ENCODE results near the gene MACROD2.
"Not testable (repeated sequence)": the region's sequence is repeated elsewhere in the genome, so short reads cannot be mapped to it uniquely, and the experiment has no call there.

Gene MACROD2

DNA sequence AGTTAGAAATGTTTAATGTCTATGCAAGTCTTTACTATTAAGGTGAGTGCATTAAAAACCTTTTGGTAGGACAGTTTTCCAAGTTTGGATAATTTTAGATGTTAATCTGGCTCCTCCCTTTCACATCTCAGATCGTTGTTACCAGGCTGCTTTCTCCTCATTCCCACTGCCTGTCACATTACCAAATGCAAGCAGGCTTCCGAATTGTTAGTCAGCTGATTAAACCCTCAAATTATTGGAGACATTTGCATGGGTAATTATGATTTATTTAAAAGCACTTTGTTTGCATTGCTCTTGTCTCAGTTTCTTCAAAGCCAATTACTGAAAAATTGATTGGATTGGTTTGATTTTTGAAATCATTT, 1761.4 kb downstream of the MACROD2 start:
- DNase-seq: no peak

DNA sequence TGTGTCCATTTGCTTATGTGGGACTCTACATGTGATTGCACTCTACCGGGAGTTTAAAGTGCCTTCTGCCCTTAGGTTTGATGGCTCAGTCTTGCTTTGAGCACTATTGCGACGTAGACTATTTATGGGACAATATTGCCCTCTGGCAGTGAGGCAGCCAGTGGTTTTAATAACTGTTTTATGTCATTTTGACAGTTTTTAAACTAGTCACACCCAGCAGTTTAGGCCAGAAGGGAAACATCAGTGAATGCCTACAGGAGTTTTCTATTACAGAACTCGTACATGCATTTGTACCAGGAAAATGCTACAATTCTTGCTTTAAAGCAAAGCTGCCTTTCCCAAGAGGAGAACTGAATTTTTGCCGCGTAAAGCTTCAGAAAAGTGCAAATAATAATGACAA, 1764.3 kb downstream of the MACROD2 start:
- no peak for DNase-seq

DNA sequence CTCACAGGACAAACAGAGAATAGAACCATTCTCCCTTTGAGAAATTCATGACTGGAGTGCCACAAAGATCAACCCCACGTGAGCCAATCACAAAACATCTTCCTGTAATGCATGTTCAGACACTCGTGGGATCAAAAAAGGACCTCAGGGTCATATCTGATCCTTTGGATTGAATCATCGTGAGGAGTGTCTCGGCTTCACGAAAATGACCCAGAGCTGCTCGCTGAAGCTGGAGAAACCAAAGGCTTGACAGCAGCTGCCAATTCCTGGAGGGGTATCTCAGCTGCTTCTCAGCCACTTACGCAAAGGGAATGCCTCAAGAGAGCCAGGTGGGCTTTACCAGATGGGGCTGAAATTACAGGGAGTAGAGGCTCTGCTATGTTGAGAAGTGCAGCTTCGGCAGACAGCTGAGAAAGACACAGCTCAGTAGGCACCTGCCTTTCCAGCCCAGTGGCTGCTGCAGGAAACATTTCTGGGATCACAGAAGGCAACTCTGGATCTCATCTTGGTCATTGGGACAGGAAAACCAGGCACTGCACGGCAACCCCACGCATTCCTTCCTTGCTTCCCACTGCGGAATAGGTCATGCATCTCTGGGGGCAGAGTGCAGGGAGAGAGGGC, 1764.8 kb downstream of the MACROD2 start:
- no peak for DNase-seq

DNA sequence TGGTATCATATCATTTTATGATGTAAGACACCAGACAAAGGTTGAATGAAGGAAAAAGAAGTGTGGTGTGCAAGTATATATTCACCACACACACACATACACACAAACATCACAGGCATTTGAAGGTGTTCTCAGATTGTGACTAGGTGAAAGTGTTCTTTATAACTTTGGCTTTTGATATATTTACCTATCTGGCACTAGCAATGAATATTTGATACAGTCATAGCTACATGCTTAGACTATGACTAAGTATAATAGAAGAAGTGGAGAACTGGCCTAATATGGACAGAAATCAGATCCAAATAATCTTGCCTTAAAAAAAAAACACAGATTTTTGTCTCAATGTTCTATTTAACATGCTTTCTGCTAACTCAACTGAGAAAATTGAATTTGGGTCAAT, 1768.0 kb downstream of the MACROD2 start:
- DNase-seq: no peak

DNA sequence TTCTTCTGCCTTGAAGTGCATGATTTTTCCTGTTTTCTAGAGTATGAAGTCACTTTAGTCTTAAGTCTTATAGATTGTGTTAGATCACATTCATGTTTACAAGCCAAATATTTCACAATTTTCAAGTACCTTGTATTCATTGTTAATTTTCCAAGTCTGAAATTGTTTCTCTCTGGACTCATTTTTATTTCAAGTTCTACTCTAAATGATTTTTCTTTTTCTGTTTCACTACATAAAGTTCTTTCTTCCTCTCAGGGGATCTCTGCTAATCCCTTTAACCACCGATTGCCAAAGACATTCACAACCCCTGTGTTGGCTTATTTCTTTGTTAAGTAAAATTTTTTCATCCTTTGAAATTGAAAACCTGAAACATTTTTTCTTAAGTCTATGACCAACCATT, 1772.3 kb downstream of the MACROD2 start:
- DNase-seq: no peak

DNA sequence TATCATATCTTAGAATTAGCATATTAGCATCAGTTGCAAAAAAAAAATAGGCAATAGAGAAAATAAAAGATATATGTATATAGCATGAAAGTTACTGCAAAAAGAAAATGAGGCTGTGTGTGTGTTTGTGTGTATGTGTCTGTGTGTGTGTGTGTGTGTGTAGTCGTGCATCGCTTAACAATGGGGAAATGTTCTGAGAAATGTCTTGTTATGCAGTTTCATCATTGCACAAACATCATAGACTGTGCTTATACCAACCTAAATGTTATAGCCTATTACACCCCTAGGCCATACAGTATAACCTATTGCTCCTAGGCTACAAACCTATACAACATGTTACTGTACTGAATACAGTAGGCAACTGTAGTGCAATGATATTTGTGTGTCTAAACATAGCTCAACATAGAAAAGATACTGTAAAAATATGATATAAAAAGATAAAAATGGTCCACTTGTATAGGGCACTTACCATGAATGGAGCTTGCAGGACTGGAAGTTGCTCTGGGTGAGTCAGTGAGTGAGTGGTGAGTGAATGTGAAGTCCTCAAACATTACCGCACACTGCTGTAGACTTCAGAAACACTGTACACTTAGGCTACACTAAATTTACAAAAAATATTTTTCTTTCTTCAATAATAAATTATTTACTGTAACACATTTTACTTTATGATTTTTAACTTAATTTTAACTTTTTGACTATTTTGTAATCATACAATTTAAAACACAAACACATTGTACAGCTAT, 1772.9 kb downstream of the MACROD2 start:
- DNase-seq: no peak

DNA sequence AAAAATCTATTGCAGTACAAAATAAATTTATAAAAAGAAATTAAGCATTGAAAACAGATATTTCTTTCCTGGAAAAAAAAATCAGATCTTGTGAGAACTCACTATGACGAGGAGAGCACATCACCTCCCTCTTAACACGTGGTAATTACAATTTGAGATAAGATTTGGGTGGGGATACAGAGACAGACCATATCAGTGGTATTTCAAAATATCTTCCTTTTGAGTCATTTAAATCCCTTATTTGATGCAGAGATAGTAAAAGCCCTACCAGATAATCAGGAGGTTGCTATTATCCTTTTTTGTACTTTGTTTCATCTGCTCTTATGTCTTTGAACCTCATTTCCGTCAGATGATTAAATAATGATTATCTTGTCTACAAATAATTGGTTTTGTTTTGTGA, 1777.5 kb downstream of the MACROD2 start:
- DNase-seq: no peak

DNA sequence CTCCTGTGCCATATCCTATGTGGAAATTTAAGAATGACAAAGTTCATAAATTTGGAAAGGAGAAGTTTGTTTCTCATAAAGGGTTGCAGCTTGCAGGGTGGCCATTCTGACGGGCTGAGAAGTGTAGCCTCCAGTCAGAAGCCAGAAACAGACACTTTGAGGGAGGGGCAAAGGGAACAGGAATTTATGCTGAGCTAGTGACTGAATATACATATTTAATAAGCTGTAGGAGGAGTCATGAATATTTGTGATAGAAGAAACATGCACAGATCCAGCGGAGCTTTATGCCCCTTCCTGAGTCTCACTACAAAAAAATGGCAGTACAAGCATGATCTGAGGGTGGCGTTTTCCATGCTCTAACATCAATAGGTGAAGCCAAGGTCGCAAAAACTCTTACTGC, 1779.6 kb downstream of the MACROD2 start:
- no peak for DNase-seq

DNA sequence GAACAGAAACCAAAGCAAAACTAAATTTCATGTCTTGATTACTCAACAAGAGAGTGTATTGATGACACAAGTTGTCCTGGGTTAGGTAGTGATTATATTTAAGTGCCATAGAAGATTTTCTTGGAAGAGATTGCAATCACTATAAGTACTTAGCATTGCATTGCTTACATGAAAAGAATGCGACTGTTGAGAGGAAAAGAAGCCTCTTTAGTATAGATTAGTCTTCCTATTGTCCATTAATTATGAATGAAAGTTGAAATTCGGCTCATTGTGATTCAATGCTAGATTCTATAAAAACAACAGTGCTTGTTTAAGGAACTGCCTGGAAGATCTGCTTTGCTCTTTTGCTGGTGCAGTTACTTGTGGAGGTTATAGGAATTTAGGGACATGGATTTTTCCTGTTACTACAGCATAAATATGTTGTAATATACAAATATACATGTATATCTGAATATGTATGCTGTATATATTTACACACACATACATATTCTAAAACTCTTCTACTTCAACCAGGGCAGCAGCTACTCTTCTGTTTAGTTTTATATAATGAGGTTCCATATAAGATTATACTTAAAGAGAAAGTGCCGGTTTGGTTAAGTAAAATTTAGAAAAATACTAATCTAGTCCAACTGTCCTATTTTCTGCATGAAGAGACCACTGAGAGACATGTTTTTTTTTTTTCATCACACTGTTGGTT, 1781.6 kb downstream of the MACROD2 start:
- no peak for DNase-seq

DNA sequence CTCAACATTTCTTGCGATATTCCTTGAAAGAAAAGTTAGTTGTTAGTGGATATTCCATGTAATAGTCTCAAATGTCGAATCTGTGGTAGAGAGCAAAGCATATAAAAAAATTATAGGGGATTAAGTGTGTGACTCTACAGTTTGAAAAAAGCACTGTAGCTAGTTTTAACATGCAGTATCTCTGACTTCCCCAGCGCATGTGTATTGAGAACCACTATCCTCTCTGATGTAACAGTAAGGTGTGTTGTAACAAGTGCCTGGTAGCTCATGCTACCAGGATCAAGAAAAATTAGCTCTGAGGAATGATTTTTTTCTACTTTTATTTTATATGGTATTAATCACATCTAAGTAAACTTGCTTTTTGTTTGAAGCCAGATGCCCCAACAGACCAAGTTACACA, 1788.7 kb downstream of the MACROD2 start:
- no peak for DNase-seq

DNA sequence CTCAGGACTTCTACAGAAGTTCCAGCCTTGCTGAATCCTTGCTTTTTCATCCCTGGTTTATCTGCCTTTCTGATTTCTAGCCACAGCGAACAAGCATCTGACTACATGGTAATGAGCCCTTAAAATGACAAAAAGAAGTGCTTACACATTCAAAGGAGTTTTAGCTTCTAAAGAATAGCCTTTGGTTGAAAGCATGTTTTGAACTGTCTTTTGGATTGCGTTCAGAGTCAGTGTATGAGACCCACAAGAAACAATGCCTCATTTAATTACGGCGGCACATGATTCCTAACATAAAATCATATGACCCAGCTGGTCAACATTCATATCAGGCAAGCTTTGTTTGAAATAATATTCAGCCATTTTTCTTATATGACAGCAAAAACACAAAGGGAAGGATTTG, 1793.8 kb downstream of the MACROD2 start:
- DNase-seq: no peak

DNA sequence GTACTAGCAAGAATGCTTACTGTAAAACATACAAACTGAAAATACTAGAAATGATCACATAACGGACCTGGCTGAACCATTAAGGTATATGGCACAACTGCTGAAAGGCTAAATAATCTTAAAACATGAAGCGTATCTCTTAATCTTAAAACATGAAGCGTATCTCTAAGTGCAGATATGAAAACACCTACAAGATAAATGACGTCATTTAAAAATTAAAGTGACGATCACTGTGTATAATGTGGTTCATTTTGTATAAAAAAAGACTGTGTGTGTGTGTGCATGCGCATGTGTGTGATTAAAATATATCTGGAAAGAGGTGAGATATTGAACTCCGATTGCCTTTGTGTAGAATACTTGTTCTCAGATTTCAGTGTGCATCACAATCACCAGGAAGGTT, 1797.5 kb downstream of the MACROD2 start:
- no peak for DNase-seq

DNA sequence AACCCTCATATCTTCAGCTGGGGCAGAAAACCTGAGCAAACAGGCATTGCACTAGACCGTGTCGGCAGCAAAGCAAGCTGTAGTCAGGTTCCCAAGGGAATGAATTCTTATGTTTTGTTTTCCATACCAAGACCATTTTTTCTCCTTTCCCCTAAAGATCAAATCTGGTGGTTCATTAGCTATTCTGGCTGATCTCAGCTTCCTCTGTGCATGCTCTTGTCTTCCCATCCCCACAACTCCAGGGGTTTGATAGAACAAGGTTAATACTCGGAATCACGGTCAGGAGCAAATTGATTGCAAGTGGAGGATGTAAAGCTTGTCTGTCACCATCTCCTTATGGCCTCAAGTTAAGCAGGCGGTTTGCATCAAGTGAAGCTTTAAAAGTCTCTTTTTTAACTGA, 1799.1 kb downstream of the MACROD2 start:
- DNase-seq: no peak

DNA sequence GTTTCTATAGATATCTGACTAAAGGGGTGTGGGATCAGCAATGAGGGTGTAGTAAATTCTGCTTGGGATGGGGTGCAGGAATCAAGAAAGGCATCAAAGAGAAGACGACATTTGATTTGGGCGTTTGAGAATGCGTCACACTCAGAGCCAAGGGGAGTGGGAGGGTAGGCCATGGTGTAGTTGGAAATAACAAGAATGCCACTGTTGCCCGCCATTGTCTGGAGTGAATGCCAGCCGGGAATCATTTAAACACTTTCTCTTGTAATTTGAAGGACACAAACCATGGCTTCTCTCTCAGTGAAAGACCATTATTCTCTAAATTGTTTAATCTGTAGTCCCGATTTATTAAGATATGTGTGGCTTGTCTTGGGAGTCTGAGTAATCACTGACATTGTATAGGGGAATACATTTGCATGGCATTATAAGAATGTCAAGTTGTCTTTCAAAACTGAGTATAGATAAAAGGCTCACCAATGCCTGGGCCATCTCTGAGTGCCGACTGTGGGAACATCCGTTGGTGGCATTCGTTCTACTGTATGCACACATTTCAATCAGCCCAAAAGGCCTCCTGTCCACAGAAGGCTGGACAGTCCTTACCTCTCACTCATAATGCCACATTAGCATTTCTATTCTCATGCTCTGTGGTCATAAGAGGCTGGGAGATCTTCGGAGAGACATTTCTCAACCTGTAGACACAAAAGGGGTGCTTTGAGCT, 1800.1 kb downstream of the MACROD2 start:
- no peak for DNase-seq

DNA sequence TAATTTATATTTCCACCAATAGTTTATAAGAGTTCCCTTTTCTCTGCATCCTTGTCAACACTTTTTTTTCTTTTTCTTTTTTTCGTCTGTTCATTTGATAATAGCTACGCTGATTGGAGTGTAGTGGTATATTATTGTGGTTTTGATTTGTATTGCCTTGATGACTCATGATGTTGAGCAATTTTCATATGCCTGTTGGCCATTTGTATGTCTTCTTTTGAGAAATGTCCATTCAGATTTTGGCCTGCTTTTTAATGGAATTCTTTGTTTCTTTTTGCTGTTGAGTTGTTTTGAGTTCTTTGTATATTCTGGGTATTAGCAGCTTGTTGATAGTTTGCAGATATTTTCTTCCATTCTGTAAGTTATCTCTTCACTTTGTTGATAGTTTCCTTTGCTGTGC, 1804.6 kb downstream of the MACROD2 start:
- no peak for DNase-seq

DNA sequence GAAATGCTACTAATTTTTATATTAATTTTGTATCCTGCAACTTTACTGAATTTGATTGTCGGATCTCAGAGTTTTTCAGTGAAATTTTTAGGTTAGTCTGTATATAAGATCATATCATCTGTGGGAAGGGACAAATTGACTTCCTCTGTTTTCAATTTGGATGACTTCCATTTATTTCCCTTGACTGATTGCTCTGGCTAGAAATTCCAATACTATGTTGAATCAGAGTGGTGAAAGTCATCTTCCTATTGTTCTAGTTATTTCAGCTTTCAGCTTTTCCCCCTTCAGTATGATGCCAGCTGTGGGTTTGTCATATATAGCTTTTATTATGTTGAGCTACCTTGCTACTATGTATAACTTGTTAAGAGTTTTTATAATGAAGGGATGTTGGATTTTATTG, 1806.7 kb downstream of the MACROD2 start:
- DNase-seq: no peak

DNA sequence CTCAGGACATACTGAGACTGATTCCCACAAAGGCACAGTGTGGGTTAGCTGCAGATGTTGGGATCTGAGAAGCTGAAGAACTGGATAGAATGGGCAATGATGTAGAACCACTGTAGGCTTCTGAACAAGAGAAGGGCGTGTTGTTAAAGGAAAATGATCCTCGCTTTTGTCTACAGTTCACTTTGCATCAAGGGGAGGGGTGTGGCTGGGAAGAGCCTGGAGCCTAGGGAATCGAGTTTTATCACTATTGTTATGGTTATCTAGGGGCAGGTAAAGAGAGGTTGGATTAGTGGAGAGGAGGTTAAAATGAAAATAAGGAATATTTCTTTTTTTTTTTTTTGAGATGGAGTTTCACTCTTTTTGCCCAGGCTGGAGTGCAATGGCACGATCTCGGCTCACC, 1809.8 kb downstream of the MACROD2 start:
- DNase-seq: no peak

DNA sequence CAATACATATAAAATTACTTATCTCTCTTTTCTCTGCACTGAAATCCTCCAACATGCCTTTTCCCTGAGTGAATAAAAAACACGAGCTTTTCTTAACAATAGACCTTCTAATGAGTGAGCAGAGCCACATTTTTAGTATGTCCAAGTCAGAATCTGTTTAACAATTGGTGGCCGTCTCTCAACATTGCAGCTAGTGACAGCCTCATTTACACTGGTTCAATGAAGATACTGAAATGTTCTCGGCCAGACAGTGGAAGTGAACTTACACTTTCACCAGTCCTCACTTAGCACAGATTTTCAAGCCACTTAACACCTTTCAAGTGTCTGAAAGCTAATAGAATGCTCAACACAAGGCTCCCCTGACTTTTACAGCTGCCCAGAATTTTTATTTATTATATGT, 1810.8 kb downstream of the MACROD2 start:
- DNase-seq: no peak

DNA sequence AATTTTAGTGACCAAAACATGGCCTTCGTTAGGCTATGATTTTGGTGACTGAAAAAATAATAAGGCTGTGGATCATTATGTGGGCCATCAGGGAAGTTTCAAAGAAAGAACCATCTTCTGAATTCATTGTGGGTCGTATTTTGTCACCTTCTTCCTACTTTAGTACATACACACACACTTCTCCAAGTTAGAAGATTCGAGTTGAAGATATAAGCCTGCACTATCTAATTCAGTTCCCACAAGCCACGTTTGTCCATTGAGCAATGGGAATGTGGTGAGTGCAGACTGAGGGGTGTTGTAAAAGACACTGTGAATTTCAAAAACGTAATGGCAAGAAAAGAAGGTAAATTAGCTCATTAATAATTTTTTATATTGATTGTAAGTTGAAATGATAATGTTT, 1812.0 kb downstream of the MACROD2 start:
- no peak for DNase-seq

DNA sequence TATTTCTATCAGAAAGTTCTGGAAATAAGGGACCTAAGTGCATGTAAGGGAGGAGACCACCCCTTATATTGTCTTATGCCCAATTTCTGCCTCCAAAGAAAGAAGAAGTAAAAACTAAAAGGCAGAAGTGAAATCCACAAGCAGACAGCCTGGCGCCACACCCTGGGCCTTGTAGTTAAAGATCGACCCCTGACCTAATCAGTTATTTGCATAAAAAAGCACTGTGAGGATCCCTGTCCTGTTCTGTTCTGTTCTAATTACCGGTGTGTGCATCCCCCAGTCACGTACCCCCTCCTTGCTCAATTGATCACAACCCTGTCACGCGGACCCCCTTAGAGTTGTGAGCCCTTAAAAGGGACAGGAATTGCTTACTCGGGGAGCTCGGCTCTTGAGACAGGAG, 1812.5 kb downstream of the MACROD2 start:
- DNase-seq: not testable (repeated sequence)

DNA sequence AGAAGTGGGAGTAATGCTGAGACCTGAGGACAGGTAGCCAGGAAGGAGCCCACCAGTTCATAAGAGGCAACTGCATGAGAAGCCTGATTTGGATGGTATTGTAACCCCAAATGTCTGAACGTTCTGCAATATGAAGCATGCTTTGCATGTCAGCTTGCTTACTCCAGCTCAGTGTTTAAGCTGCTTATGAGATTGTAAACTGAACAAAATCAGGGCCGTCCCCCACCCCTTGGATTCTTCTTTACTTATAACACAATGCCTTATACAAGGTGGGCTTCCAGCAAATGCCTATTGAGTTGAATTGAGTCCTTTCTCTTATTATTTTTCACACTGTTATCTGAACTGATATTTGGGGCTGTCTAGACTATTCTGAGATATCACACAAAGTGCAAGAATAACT, 1816.6 kb downstream of the MACROD2 start:
- DNase-seq: no peak

DNA sequence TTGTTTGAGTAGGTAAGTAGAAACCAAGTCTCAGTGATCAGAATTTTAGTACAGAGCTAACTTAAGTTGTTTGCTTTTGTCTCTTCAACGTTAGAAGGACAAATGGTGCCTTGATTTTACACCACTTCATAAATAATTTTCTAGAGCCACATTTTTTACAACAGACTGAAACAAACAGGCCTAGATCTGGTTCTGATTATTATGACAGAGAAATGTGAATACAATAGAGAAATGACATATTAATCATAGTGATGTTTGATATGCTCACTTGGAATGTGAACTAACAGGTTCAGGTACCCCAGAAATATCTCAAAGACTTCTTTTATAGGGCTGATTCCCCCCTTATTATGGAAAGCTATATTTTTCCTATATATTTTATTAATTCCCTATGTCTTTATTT, 1817.4 kb downstream of the MACROD2 start:
- no peak for DNase-seq

DNA sequence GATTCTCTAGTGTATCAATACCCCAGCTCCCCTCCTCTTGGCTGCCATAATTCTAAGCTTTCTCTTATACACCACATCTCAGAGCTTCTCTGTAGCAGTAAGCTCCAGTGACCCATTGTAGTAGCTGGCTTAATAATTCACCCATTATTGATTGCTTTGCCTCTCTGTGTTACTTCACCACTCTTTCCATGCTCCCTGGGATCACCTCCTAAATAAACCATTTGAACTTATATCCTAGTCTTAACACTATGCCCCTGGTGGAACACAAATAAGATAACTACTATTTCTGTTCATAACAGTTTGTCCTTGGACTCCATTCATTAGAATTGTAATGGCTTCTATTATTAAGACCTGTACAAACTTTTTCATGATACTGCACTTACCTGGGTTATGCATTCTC, 1819.0 kb downstream of the MACROD2 start:
- no peak for DNase-seq

DNA sequence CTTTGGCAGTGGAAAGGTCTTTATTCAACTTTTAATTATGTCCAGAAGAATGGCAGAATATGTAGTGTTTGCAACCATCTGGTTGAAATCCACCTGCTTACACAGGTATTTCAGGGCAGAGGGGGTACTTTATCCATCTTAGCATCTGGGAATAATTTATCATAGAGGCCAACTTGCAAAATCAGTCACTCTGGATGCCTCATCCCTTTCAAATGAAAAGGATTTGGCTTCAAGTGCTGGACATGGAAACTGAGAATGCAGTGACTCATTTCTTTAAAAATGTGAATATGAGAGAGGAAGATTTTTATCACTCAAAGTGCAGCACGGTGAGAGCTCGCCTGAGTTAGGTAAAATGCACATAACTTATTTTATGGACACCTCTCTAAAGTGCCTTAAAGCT, 1819.6 kb downstream of the MACROD2 start:
- no peak for DNase-seq

Measured in HCEC 1CT (cell line).